Naive thymus-derived CD4-positive, alpha-beta T cell (primary cell): Measurements from ENCODE around the gene LILRB4. TPM values are rescaled to one million over a fixed set of nuclear protein-coding genes. Genes with fewer than 3 reads are reported as not detected.
"Not testable (repeated sequence)": the region's sequence is repeated elsewhere in the genome, so short reads cannot be mapped to it uniquely, and the experiment has no call there.

ENCODE experiments used
- ATAC-seq: fragments of 150-1000 bp; cut with Tn5 transposase; 2 replicates; pipeline ENCODE4 v1.10.0; 2021; ENCODE audit warnings: mild to moderate bottlenecking, moderate library complexity
- CTCF ChIA-PET: fragments of 350-600 bp; sonication (Branson Sonifier 250); formaldehyde crosslinking; loops from one replicate; lab custom pipeline; 2021; ENCODE audit warnings: antibody characterized with exemption; lab: Charles Lee
- POLR2A ChIA-PET: fragments of 350-600 bp; sonication (Branson Sonifier 250); formaldehyde crosslinking; loops from one replicate; lab custom pipeline; 2021; ENCODE audit warnings: antibody characterized with exemption, inconsistent platforms; lab: Charles Lee
- DNase-seq, 9 donors: peaks; one replicate each; pipeline versions ENCODE4 v3.0.0 to v3.0.0-alpha.2; 2020 to 2022; ENCODE audit warnings: mixed read lengths in 1 of 9
- H3K27ac ChIP-seq: one replicate; pipeline ENCODE4 v1.7.0; 2013; ENCODE audit warnings: mild to moderate bottlenecking, low read depth, low read length, moderate library complexity
- H3K27me3 ChIP-seq, 2 donors: one replicate each; pipeline ENCODE4 v1.7.0; 2013; ENCODE audit warnings: low read length in 2 of 2, mild to moderate bottlenecking in 2 of 2, moderate library complexity in 2 of 2; ENCODE audit not compliant: control insufficient read depth in 2 of 2, insufficient read depth in 2 of 2
- H3K36me3 ChIP-seq, 3 experiments: 1 replicate in 2 of 3; 2 replicates in 1 of 3; pipeline ENCODE4 v1.7.0; 2013; ENCODE audit warnings: low read length in 3 of 3, mild to moderate bottlenecking in 3 of 3, moderate library complexity in 1 of 3; ENCODE audit not compliant: insufficient read depth in 3 of 3, control insufficient read depth in 2 of 3
- H3K4me1 ChIP-seq, 2 donors: one replicate each; pipeline ENCODE4 v1.7.0; 2013; ENCODE audit warnings: low read length in 2 of 2, mild to moderate bottlenecking in 2 of 2, moderate library complexity in 1 of 2; ENCODE audit not compliant: control insufficient read depth in 2 of 2, insufficient read depth in 2 of 2
- H3K4me3 ChIP-seq: 2 replicates; pipeline ENCODE4 v1.7.0; 2013; ENCODE audit warnings: mild to moderate bottlenecking, low read length
- H3K9me3 ChIP-seq, 3 experiments: 1 replicate in 2 of 3; 2 replicates in 1 of 3; pipeline ENCODE4 v1.7.0; 2013; ENCODE audit warnings: low read length in 3 of 3; ENCODE audit not compliant: control insufficient read depth in 2 of 3
- H3K27ac Mint-ChIP-seq, 9 donors: one replicate each; pipeline ENCODE4 v1.8.0; 2020 to 2022; ENCODE audit warnings: mixed read lengths in 9 of 9, mild to moderate bottlenecking in 8 of 9, moderate library complexity in 5 of 9, inconsistent platforms in 2 of 9
- H3K27me3 Mint-ChIP-seq, 5 donors: one replicate each; pipeline ENCODE4 v1.8.0; 2021 to 2022; ENCODE audit warnings: mixed read lengths in 5 of 5, mild to moderate bottlenecking in 1 of 5
- H3K36me3 Mint-ChIP-seq, 5 donors: one replicate each; pipeline ENCODE4 v1.8.0; 2020 to 2022; ENCODE audit warnings: mixed read lengths in 5 of 5, mild to moderate bottlenecking in 3 of 5, inconsistent platforms in 1 of 5
- H3K4me1 Mint-ChIP-seq, 7 donors: one replicate each; pipeline ENCODE4 v1.8.0; 2020 to 2022; ENCODE audit warnings: mixed read lengths in 7 of 7, mild to moderate bottlenecking in 3 of 7, inconsistent platforms in 1 of 7
- H3K4me3 Mint-ChIP-seq, 10 donors: one replicate each; pipeline ENCODE4 v1.8.0; 2020 to 2022; ENCODE audit warnings: mild to moderate bottlenecking in 10 of 10, mixed read lengths in 10 of 10, moderate library complexity in 6 of 10, inconsistent platforms in 2 of 10
- H3K9me3 Mint-ChIP-seq, 11 donors: one replicate each; pipeline ENCODE4 v1.8.0; 2020 to 2022; ENCODE audit warnings: mixed read lengths in 11 of 11, mild to moderate bottlenecking in 4 of 11, inconsistent platforms in 1 of 11, moderate library complexity in 1 of 11
- intact Hi-C, 2 donors: fragments of 100-400 bp; cut with micrococcal nuclease; formaldehyde crosslinking; loops; one replicate each; pipeline ENCODE4 v1.15.1; 2023
- microRNA-seq: library from miRNA; unstranded; fragments of <30 nt; microRNA quantifications from one replicate; pipeline ENCODE4 v1.2.0, GENCODE V29; 2022; ENCODE audit warnings: borderline microRNAs expressed
- polyA plus RNA-seq, 2 donors: library from polyadenylated mRNA; unstranded; fragments of 300-500 nt; fragmentation: Illumina TruSeq; gene quantifications; one replicate each; pipeline ENCODE4 v1.2.3, GENCODE V29; 2021
- total RNA-seq, 6 experiments: library from RNA in 5 of 6; stranded (reverse) in 5 of 6; gene quantifications; 1 replicate in 5 of 6; 2 replicates in 1 of 6; pipeline ENCODE4 v1.2.3 and lab custom pipeline; 2021 to 2026

The LILRB4 gene
- total and polyA plus RNA-seq, 7 experiments from 2014 or later = 0.15 to 20.2 (median 2.5) TPM; not detected in 2

GRCh38 chr19:54709212-54709948 lies 46.6 kb downstream of the LILRB4 start:
- peaks cover 0 to 37% (median 31%) of the 10 kb centered on the region in 5 donors for H3K27me3 Mint-ChIP-seq
- Histone ChIP-seq H3K9me3 (no peaks in the 10 kb centered on the region), H3K27me3 (no peaks in the 10 kb centered on the region), H3K27ac (no peak overlapping the region), H3K36me3 (no peaks in the 10 kb centered on the region), H3K4me3 (no peak overlapping the region), H3K4me1 (peaks cover 0 to 4% of the 10 kb centered on the region in 2 donors)
- no peaks in the 10 kb centered on the region for H3K36me3 Mint-ChIP-seq
- H3K27ac Mint-ChIP-seq = no peak overlapping the region
- ChIA-PET CTCF (no interaction called here), POLR2A (no interaction called here)
- DNase-seq (no peak), ATAC-seq (no peak)
- H3K4me1 Mint-ChIP-seq = peaks cover 0 to 18% (median 0%) of the 10 kb centered on the region in 7 donors
- H3K9me3 Mint-ChIP-seq = peaks cover 0 to 12% (median 0%) of the 10 kb centered on the region in 11 donors
- no peak overlapping the region for H3K4me3 Mint-ChIP-seq
- intact Hi-C loops = no loop called here

- ATAC-seq, CTCF ChIA-PET, H3K36me3 ChIP-seq, H3K36me3 Mint-ChIP-seq, H3K4me3 ChIP-seq, H3K27ac ChIP-seq, H3K9me3 ChIP-seq, H3K27me3 ChIP-seq, DNase-seq, H3K27ac Mint-ChIP-seq, POLR2A ChIA-PET, H3K4me1 ChIP-seq, H3K4me3 Mint-ChIP-seq, intact Hi-C loops: not testable (repeated sequence)
- Mint-ChIP-seq H3K9me3 (peaks cover 0 to 18% (median 0%) of the 10 kb centered on the region in 11 donors), H3K27me3 (peaks cover 0 to 35% (median 28%) of the 10 kb centered on the region in 5 donors), H3K4me1 (peaks cover 0 to 18% (median 0%) of the 10 kb centered on the region in 7 donors)
These were observed 47.2 kb downstream of the LILRB4 start for GRCh38 chr19:54709956-54710355.

Small RNA genes within 50 kb of the gene (microRNA-seq; reads per million reads assigned to microRNA genes)
- gene MIR8061 = not detected

Other genes starting within 250 kb of the LILRB4 start
- 1 to 10 TPM in 1 of 5 experiments, under 1 TPM in 1, not detected in 3; 0.10 to 1.8 TPM for gene TTYH1, start 247.5 kb upstream of the LILRB4 start, total RNA-seq
- gene TTYH1, start 247.5 kb upstream of the LILRB4 start, polyA plus RNA-seq = under 1 TPM; 0.23 to 0.40 TPM
- gene LENG8, start 213.8 kb upstream of the LILRB4 start, total RNA-seq = 100 to 1,000 TPM; 238 to 685 (median 503) TPM
- 10 to 100 TPM in 1 of 2 donors, 1 to 10 TPM in 1; 6.2 to 16.8 TPM for gene LENG8, start 213.8 kb upstream of the LILRB4 start, polyA plus RNA-seq
- 1 to 10 TPM; 3.5 to 6.1 (median 4.3) TPM for gene LENG9, start 199.2 kb upstream of the LILRB4 start, total RNA-seq
- gene LENG9, start 199.2 kb upstream of the LILRB4 start, polyA plus RNA-seq = under 1 TPM; 0.09 to 0.16 TPM
- not detected for gene CDC42EP5, start 189.7 kb upstream of the LILRB4 start, total RNA-seq
- gene CDC42EP5, start 189.7 kb upstream of the LILRB4 start, polyA plus RNA-seq = not detected
- gene LAIR2, start 160.2 kb upstream of the LILRB4 start, total RNA-seq = 10 to 100 TPM in 1 of 5 experiments, 1 to 10 TPM in 2, under 1 TPM in 1, not detected in 1; 0.85 to 12.8 (median 2.2) TPM
- gene LAIR2, start 160.2 kb upstream of the LILRB4 start, polyA plus RNA-seq = 1 to 10 TPM; 2.5 to 5.5 TPM
- gene LILRA2, start 89.2 kb upstream of the LILRB4 start, total RNA-seq = 10 to 100 TPM in 1 of 5 experiments, 1 to 10 TPM in 1, under 1 TPM in 3; 0.24 to 50.3 (median 0.87) TPM
- gene LILRA2, start 89.2 kb upstream of the LILRB4 start, polyA plus RNA-seq = under 1 TPM; 0.18 to 0.38 TPM
- 10 to 100 TPM in 1 of 5 experiments, 1 to 10 TPM in 1, not detected in 3; 4.3 to 36.7 TPM for gene LILRA1, start 69.4 kb upstream of the LILRB4 start, total RNA-seq
- gene LILRA1, start 69.4 kb upstream of the LILRB4 start, polyA plus RNA-seq = under 1 TPM in 1 of 2 donors, not detected in 1; 0.14 TPM
- gene LILRB1, start 32.5 kb upstream of the LILRB4 start, total RNA-seq = 10 to 100 TPM in 1 of 5 experiments, 1 to 10 TPM in 3, not detected in 1; 1.1 to 56.5 (median 5.1) TPM
- gene LILRB1, start 32.5 kb upstream of the LILRB4 start, polyA plus RNA-seq = under 1 TPM in 1 of 2 donors, not detected in 1; 0.09 TPM
- not detected for gene KIR3DL3, start 61.5 kb downstream of the LILRB4 start, total RNA-seq
- not detected for gene KIR3DL3, start 61.5 kb downstream of the LILRB4 start, polyA plus RNA-seq
- gene KIR2DL3, start 75.5 kb downstream of the LILRB4 start, total RNA-seq = 1 to 10 TPM in 1 of 5 experiments, under 1 TPM in 1, not detected in 3; 0.27 to 4.0 TPM
- gene KIR2DL3, start 75.5 kb downstream of the LILRB4 start, polyA plus RNA-seq = under 1 TPM in 1 of 2 donors, not detected in 1; 0.11 TPM
- 1 to 10 TPM in 2 of 5 experiments, not detected in 3; 1.0 to 1.2 TPM for gene KIR2DL1, start 106.8 kb downstream of the LILRB4 start, total RNA-seq
- not detected for gene KIR2DL1, start 106.8 kb downstream of the LILRB4 start, polyA plus RNA-seq
- gene KIR2DL4, start 140.6 kb downstream of the LILRB4 start, total RNA-seq = under 1 TPM in 3 of 5 experiments, not detected in 2; 0.15 to 0.48 (median 0.44) TPM
- gene KIR2DL4, start 140.6 kb downstream of the LILRB4 start, polyA plus RNA-seq = not detected
- 1 to 10 TPM in 2 of 5 experiments, not detected in 3; 1.1 to 2.0 TPM for gene KIR3DL1, start 153.5 kb downstream of the LILRB4 start, total RNA-seq
- gene KIR3DL1, start 153.5 kb downstream of the LILRB4 start, polyA plus RNA-seq = under 1 TPM in 1 of 2 donors, not detected in 1; 0.14 TPM
- 1 to 10 TPM in 2 of 5 experiments, not detected in 3; 1.3 to 3.5 TPM for gene KIR2DS4, start 169.7 kb downstream of the LILRB4 start, total RNA-seq
- under 1 TPM in 1 of 2 donors, not detected in 1; 0.24 TPM for gene KIR2DS4, start 169.7 kb downstream of the LILRB4 start, polyA plus RNA-seq
- 1 to 10 TPM in 2 of 5 experiments, under 1 TPM in 1, not detected in 2; 0.94 to 6.1 (median 1.3) TPM for gene KIR3DL2, start 187.5 kb downstream of the LILRB4 start, total RNA-seq
- gene KIR3DL2, start 187.5 kb downstream of the LILRB4 start, polyA plus RNA-seq = 1 to 10 TPM in 1 of 2 donors, under 1 TPM in 1; 0.40 to 1.5 TPM
- gene FCAR, start 211.2 kb downstream of the LILRB4 start, total RNA-seq = 100 to 1,000 TPM in 1 of 5 experiments, 1 to 10 TPM in 1, not detected in 3; 8.5 to 110 TPM
- gene FCAR, start 211.2 kb downstream of the LILRB4 start, polyA plus RNA-seq = not detected
- gene NCR1, start 243.2 kb downstream of the LILRB4 start, total RNA-seq = 10 to 100 TPM in 1 of 5 experiments, 1 to 10 TPM in 1, under 1 TPM in 2, not detected in 1; 0.65 to 22.1 (median 1.6) TPM
- gene NCR1, start 243.2 kb downstream of the LILRB4 start, polyA plus RNA-seq = not detected